Measurements from ENCODE around the gene DENND1A.

The DENND1A gene

DNA sequence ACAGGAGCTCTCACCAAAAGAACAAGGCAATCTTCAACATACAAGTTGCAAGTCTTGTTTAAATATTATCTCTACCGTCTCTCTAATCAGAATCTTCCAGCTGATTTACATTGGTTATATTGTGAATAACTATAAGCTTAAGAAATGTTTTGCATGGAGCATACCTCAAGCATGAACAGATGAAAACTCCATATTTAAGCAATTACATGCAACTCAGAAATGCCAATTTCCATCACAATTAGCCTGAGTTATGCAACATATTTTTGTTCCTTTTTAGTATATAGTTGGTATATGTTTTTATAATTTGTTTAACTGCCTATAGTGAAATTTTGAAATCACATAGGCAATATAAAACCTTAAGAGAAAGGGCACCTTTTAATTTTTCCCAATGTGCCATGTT, 142.5 kb downstream of the DENND1A start:
- Histone ChIP-seq H3K27me3 (ENCODE audit: insufficient read depth, low read length) (no peaks in the 10 kb centered on the region), H3K9ac (ENCODE audit: low read depth, low read length) (no peak overlapping the region), H3K36me3 (ENCODE audit: insufficient read depth, low read length) (no peaks in the 10 kb centered on the region), H3K4me3 (ENCODE audit: low read length) (no peak overlapping the region), H3K27ac (ENCODE audit: low read depth, low read length) (no peak overlapping the region), H3K4me1 (ENCODE audit: insufficient read depth, low read length) (no peaks in the 10 kb centered on the region; the same call in 1 of the 2 replicates), H3K9me3 (ENCODE audit: insufficient read depth, low read depth, low read length) (no peaks in the 10 kb centered on the region)
- WGBS = no CpG with 5 or more reads among the region's 1 CpG

DNA sequence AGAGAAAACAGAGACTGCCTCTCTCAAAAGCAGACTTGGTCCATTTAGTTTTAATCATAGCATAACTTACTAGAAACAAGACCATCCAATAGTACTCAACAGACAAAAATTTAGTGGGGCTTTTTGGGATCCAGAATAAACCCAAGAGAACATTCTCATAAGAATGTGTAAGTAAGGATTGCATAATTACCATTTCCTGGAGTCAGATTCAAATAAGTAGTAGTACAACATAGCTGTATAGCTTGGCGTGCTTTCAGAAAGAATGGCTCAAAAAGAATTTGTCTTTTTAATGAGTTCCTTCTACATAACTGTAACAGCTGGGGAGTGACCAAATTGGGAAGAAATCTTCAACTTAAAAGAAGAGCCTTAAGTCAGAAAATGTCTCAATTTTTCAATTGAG, 145.4 kb downstream of the DENND1A start:
- no peaks in the 10 kb centered on the region for H3K36me3 ChIP-seq (ENCODE audit: insufficient read depth, low read length)
- no peaks in the 10 kb centered on the region; the same call in 1 of the 2 replicates for H3K4me1 ChIP-seq (ENCODE audit: insufficient read depth, low read length)
- no peak overlapping the region for H3K4me3 ChIP-seq (ENCODE audit: low read length)
- no peak overlapping the region for H3K27ac ChIP-seq (ENCODE audit: low read depth, low read length)
- no peaks in the 10 kb centered on the region for H3K27me3 ChIP-seq (ENCODE audit: insufficient read depth, low read length)
- no peaks in the 10 kb centered on the region for H3K9me3 ChIP-seq (ENCODE audit: insufficient read depth, low read depth, low read length)
- WGBS = 100% methylated on average over 1 of the region's 1 CpG
- no peak overlapping the region for H3K9ac ChIP-seq (ENCODE audit: low read depth, low read length)

DNA sequence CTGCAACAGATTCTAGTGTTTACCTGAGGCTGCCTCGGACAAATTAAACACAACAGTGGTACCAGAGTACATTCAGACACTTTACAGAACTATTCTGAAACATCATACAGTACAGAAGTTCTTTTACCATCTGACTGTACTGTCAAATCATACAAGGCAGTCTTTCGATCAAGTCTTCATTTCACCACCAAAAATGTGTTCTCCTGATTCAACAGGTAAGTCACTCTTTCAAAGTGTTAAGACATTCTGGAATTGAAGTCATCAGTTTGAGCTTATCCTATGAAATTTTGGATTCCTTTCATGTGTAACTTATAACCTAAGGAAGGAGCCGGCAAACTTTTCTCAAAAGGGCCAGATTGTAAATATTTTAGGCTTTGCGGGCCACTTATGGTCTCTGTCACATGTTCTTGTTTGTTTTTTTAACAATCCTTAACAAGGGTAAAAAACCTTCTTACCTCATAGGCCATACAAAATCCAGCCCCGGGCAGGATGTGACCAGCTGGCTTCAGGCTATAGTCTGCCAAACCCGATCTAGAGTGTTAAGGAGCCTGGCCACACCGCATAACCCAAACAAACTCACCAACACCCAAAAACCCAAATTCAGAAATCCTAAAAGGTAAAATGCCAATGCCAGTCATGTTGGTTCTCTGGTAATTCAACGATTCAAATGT, 151.6 kb downstream of the DENND1A start:
- Histone ChIP-seq H3K4me1 (ENCODE audit: insufficient read depth, low read length) (peaks cover 24% of the 10 kb centered on the region), H3K27ac (ENCODE audit: low read depth, low read length) (no peak overlapping the region)
- 90% methylated on average over 8 of the region's 8 CpGs for WGBS

DNA sequence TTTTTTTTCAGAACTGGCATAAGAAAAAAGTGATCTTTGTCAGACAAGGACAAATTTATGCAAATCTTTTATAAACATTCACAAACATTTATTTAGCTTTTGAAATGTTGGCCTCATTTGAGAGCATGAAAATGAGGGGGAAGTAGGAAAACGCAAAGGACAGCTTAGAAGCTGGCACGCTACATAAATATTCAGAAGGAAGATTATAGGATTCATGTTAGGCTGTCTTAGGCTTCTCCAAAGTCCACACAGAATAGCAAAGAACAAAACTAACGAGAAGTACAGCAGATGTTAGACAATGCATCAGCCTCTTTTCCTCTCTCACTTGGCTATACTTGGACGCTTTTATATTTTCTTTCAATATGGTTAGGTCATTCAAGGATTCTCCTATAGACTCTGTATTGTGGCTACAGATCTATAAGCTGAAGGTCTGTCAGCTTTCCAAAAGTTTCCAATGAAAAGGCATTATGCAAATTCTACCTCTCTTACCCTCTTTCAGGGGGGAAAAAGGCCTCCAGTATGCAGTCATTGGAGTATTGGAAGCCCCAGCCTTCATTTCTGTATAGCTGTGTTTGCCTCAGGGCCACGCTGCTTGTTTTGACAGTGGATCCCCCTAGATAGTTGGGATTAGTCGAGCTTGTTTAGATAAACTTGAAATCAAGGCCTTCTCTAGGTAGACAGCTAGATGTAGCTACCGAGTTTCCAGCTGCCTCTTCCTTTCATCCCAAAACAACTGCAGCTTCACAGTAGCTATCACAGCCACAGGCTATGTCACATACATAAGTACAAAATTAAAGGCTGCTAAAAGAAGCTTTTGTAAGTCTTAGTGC, 153.0 kb downstream of the DENND1A start:
- Histone ChIP-seq H3K27me3 (ENCODE audit: insufficient read depth, low read length) (no peaks in the 10 kb centered on the region), H3K4me3 (ENCODE audit: low read length) (no peak overlapping the region), H3K9ac (ENCODE audit: low read depth, low read length) (no peak overlapping the region), H3K9me3 (ENCODE audit: insufficient read depth, low read depth, low read length) (no peaks in the 10 kb centered on the region), H3K4me1 (ENCODE audit: insufficient read depth, low read length) (peaks cover 35% of the 10 kb centered on the region), H3K36me3 (ENCODE audit: insufficient read depth, low read length) (no peaks in the 10 kb centered on the region), H3K27ac (ENCODE audit: low read depth, low read length) (no peak overlapping the region; the same call in 1 of the 2 replicates)
- 74% methylated on average over 7 of the region's 7 CpGs for WGBS

More for the DNA sequence above, 151.6 kb downstream of the DENND1A start:
- Histone ChIP-seq H3K36me3 (ENCODE audit: insufficient read depth, low read length) (no peaks in the 10 kb centered on the region), H3K4me3 (ENCODE audit: low read length) (no peak overlapping the region), H3K27me3 (ENCODE audit: insufficient read depth, low read length) (no peaks in the 10 kb centered on the region), H3K9ac (ENCODE audit: low read depth, low read length) (no peak overlapping the region), H3K9me3 (ENCODE audit: insufficient read depth, low read depth, low read length) (no peaks in the 10 kb centered on the region)

GRCh38 chr9:123775289-123776284, 154.3 kb downstream of the DENND1A start:
- Histone ChIP-seq H3K9ac (ENCODE audit: low read depth, low read length) (no peak overlapping the region), H3K9me3 (ENCODE audit: insufficient read depth, low read depth, low read length) (no peaks in the 10 kb centered on the region), H3K4me3 (ENCODE audit: low read length) (no peak overlapping the region), H3K36me3 (ENCODE audit: insufficient read depth, low read length) (no peaks in the 10 kb centered on the region), H3K27ac (ENCODE audit: low read depth, low read length) (no peak overlapping the region), H3K4me1 (ENCODE audit: insufficient read depth, low read length) (peaks cover 35% of the 10 kb centered on the region), H3K27me3 (ENCODE audit: insufficient read depth, low read length) (no peaks in the 10 kb centered on the region)
- WGBS = 60% methylated on average over 5 of the region's 8 CpGs

DNA sequence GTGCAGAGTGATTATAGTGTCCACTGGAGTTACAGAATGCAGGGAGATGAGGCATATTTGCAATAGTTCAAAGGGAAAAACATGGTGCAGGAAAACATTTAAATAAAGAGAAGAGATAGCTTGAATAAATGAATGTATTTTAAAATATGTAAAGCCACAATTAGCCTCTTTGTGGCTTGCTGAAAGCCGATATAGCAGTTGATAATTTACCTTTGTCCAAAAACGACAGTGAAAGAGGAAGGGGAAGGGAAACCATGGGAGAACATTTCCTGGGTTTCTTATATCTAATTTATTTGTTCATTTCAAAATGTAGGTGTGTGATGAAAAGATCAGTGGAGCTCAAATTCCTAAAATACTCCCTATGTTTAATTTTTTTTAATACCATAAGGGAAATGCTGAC, 156.1 kb downstream of the DENND1A start:
- Histone ChIP-seq H3K4me1 (ENCODE audit: insufficient read depth, low read length) (peaks cover 35% of the 10 kb centered on the region), H3K9ac (ENCODE audit: low read depth, low read length) (no peak overlapping the region), H3K36me3 (ENCODE audit: insufficient read depth, low read length) (no peaks in the 10 kb centered on the region), H3K9me3 (ENCODE audit: insufficient read depth, low read depth, low read length) (no peaks in the 10 kb centered on the region), H3K27ac (ENCODE audit: low read depth, low read length) (no peak overlapping the region), H3K4me3 (ENCODE audit: low read length) (no peak overlapping the region), H3K27me3 (ENCODE audit: insufficient read depth, low read length) (no peaks in the 10 kb centered on the region)
- 86% methylated on average over 2 of the region's 2 CpGs for WGBS

- no peak overlapping the region for H3K27ac ChIP-seq (ENCODE audit: low read depth, low read length)
- 90% methylated on average over 1 of the region's 1 CpG for WGBS
- H3K4me3 ChIP-seq (ENCODE audit: low read length) = no peak overlapping the region
- no peaks in the 10 kb centered on the region for H3K27me3 ChIP-seq (ENCODE audit: insufficient read depth, low read length)
- H3K36me3 ChIP-seq (ENCODE audit: insufficient read depth, low read length) = no peaks in the 10 kb centered on the region
- H3K9ac ChIP-seq (ENCODE audit: low read depth, low read length) = no peak overlapping the region
- H3K4me1 ChIP-seq (ENCODE audit: insufficient read depth, low read length) = peaks cover 35% of the 10 kb centered on the region
- H3K9me3 ChIP-seq (ENCODE audit: insufficient read depth, low read depth, low read length) = no peaks in the 10 kb centered on the region
Measured at GRCh38 chr9:123772967-123773366, 157.0 kb downstream of the DENND1A start.

- no peaks in the 10 kb centered on the region for H3K27me3 ChIP-seq (ENCODE audit: insufficient read depth, low read length)
- no peak overlapping the region for H3K4me3 ChIP-seq (ENCODE audit: low read length)
- no peaks in the 10 kb centered on the region for H3K36me3 ChIP-seq (ENCODE audit: insufficient read depth, low read length)
- H3K4me1 ChIP-seq (ENCODE audit: insufficient read depth, low read length) = peaks cover 32% of the 10 kb centered on the region
- H3K9me3 ChIP-seq (ENCODE audit: insufficient read depth, low read depth, low read length) = no peaks in the 10 kb centered on the region
- WGBS = 93% methylated on average over 3 of the region's 3 CpGs
- no peak overlapping the region for H3K27ac ChIP-seq (ENCODE audit: low read depth, low read length)
- H3K9ac ChIP-seq (ENCODE audit: low read depth, low read length) = no peak overlapping the region
Measured at GRCh38 chr9:123772374-123772773, 157.6 kb downstream of the DENND1A start.

- H3K27ac ChIP-seq (ENCODE audit: low read depth, low read length) = no peak overlapping the region
- H3K9me3 ChIP-seq (ENCODE audit: insufficient read depth, low read depth, low read length) = no peaks in the 10 kb centered on the region
- no peaks in the 10 kb centered on the region for H3K36me3 ChIP-seq (ENCODE audit: insufficient read depth, low read length)
- H3K4me3 ChIP-seq (ENCODE audit: low read length) = no peak overlapping the region
- WGBS = no CpG with 5 or more reads among the region's 1 CpG
- H3K4me1 ChIP-seq (ENCODE audit: insufficient read depth, low read length) = peaks cover 25% of the 10 kb centered on the region
- H3K27me3 ChIP-seq (ENCODE audit: insufficient read depth, low read length) = no peaks in the 10 kb centered on the region
- no peak overlapping the region for H3K9ac ChIP-seq (ENCODE audit: low read depth, low read length)
Measured at GRCh38 chr9:123771690-123772089, 158.2 kb downstream of the DENND1A start.

DNA sequence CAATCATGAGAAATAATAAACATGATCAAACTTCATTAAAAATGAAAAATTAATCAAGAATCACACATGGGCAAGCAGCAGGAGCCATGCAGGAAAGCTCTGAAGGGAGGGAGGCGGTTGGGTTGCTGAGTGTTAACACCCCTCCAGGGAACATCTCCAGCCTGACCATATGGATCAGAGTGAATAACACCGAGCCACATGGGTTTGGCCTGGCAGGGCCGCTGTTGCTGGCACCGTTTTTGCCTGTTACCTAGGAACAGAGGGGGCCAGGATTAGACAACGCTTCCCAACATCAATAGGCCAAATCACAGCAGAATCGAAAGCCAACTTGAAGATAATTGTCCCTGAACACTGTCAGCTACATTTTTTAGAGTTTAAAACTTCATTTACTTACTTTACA, 160.2 kb downstream of the DENND1A start:
- H3K36me3 ChIP-seq (ENCODE audit: insufficient read depth, low read length) = no peaks in the 10 kb centered on the region
- H3K27me3 ChIP-seq (ENCODE audit: insufficient read depth, low read length) = no peaks in the 10 kb centered on the region
- H3K9me3 ChIP-seq (ENCODE audit: insufficient read depth, low read depth, low read length) = no peaks in the 10 kb centered on the region
- no peak overlapping the region for H3K4me3 ChIP-seq (ENCODE audit: low read length)
- peaks cover 23% of the 10 kb centered on the region; the same call in 1 of the 2 replicates for H3K4me1 ChIP-seq (ENCODE audit: insufficient read depth, low read length)
- H3K27ac ChIP-seq (ENCODE audit: low read depth, low read length) = no peak overlapping the region
- WGBS = 85% methylated on average over 6 of the region's 6 CpGs
- no peak overlapping the region for H3K9ac ChIP-seq (ENCODE audit: low read depth, low read length)
